M059J (cell line): ENCODE data around the gene SMYD3. TPM values are rescaled to one million over a fixed set of nuclear protein-coding genes. Genes with fewer than 3 reads are reported as not detected.
A peak's percentile ranks its signal among the peaks of the same experiment; 100 is the strongest.
"Not testable (repeated sequence)": the region's sequence is repeated elsewhere in the genome, so short reads cannot be mapped to it uniquely, and the experiment has no call there.

Experiments
- DNase-seq: peaks from one replicate; pipeline ENCODE4 v3.0.0-alpha.2; 2012; ENCODE audit warnings: low read depth
- total RNA-seq: library from RNA; depleted of rRNA; stranded (reverse); fragments of >200 nt; shearing (Covaris generic); gene quantifications from 2 replicates; pipeline ENCODE4 v1.2.3, GENCODE V29; 2014

Gene SMYD3
- total RNA-seq, 1 experiment from 2014 or later: 35.5 TPM

GRCh38 chr1:246108278-246108925 lies 398.7 kb downstream of the SMYD3 start:
- DNase-seq: no peak

GRCh38 chr1:246107516-246108277 lies 399.4 kb downstream of the SMYD3 start:
- DNase-seq: peak; percentile 87

- DNase-seq: peak; percentile 57
Observed at GRCh38 chr1:246106342-246106763, 400.7 kb downstream of the SMYD3 start.

GRCh38 chr1:246104927-246105326 lies 402.2 kb downstream of the SMYD3 start:
- DNase-seq: peak; percentile 42

GRCh38 chr1:246099570-246099969 lies 407.5 kb downstream of the SMYD3 start:
- no peak for DNase-seq

GRCh38 chr1:246096356-246096755 lies 410.7 kb downstream of the SMYD3 start:
- no peak for DNase-seq

- no peak for DNase-seq
Observed at GRCh38 chr1:246095443-246095842, 411.6 kb downstream of the SMYD3 start.

GRCh38 chr1:246093230-246093629 lies 413.8 kb downstream of the SMYD3 start:
- DNase-seq: no peak

- no peak for DNase-seq
Observed at GRCh38 chr1:246092136-246092535, 414.9 kb downstream of the SMYD3 start.

GRCh38 chr1:246091477-246091876 lies 415.6 kb downstream of the SMYD3 start:
- no peak for DNase-seq

GRCh38 chr1:246086191-246086590 lies 420.9 kb downstream of the SMYD3 start:
- DNase-seq: no peak

GRCh38 chr1:246083416-246083815 lies 423.7 kb downstream of the SMYD3 start:
- no peak for DNase-seq

GRCh38 chr1:246081856-246082668 lies 425.0 kb downstream of the SMYD3 start:
- DNase-seq: no peak

- no peak for DNase-seq
Observed at GRCh38 chr1:246081138-246081702, 425.9 kb downstream of the SMYD3 start.

- no peak for DNase-seq
Observed at GRCh38 chr1:246080031-246080430, 427.0 kb downstream of the SMYD3 start.

GRCh38 chr1:246078888-246079252 lies 428.2 kb downstream of the SMYD3 start:
- no peak for DNase-seq

- no peak for DNase-seq
Observed at GRCh38 chr1:246078126-246078887, 428.8 kb downstream of the SMYD3 start.

- no peak for DNase-seq
Observed at GRCh38 chr1:246077476-246077875, 429.6 kb downstream of the SMYD3 start.

- no peak for DNase-seq
Observed at GRCh38 chr1:246074421-246074820, 432.7 kb downstream of the SMYD3 start.

GRCh38 chr1:246072456-246072955 lies 434.6 kb downstream of the SMYD3 start:
- no peak for DNase-seq

- DNase-seq: not testable (repeated sequence)
Observed at GRCh38 chr1:246071981-246072380, 435.1 kb downstream of the SMYD3 start.
